GM11168 (cell line): Measurements from ENCODE around the gene TMEM69.
"Not testable (repeated sequence)": the region's sequence is repeated elsewhere in the genome, so short reads cannot be mapped to it uniquely, and the experiment has no call there.

ENCODE experiments used
- in situ Hi-C: fragments of 300-500 bp; cut with MboI; formaldehyde crosslinking; loops from one replicate; pipeline ENCODE4 v1.12.0; 2022; ENCODE audit warnings: low sequenced_read_pairs; ENCODE audit not compliant: unreplicated experiment

TMEM69 gene

GRCh38 chr1:45676553-45676952, 11.4 kb upstream of the TMEM69 start:
- in situ Hi-C loops, result not testable (repeated sequence)

- in situ Hi-C loops, result no loop called here
Observed at GRCh38 chr1:45677751-45678245, 10.2 kb upstream of the TMEM69 start.

- in situ Hi-C loops, result no loop called here
Observed at GRCh38 chr1:45678489-45678888, 9.5 kb upstream of the TMEM69 start.

GRCh38 chr1:45679123-45679522, 8.9 kb upstream of the TMEM69 start:
- in situ Hi-C loops, result no loop called here

- in situ Hi-C loops, result no loop called here
Observed at GRCh38 chr1:45682942-45683341, 5.0 kb upstream of the TMEM69 start.

GRCh38 chr1:45684402-45684801, 3.6 kb upstream of the TMEM69 start:
- in situ Hi-C loops, result no loop called here

- in situ Hi-C loops, result no loop called here
Observed at GRCh38 chr1:45685308-45686014, 2.5 kb upstream of the TMEM69 start.

- in situ Hi-C loops, result no loop called here
Observed at GRCh38 chr1:45686015-45686287, 2.0 kb upstream of the TMEM69 start.

- in situ Hi-C loops, result no loop called here
Observed at GRCh38 chr1:45686288-45687013, 1.5 kb upstream of the TMEM69 start, which contains the start of gene GPBP1L1. Gene GPBP1L1, minus strand, starts transcription at chr1:45686533. Its CDS starts 27,446 bp downstream, at chr1:45659087.

GRCh38 chr1:45687014-45687753, 797 bp upstream of the TMEM69 start:
- in situ Hi-C loops, result no loop called here

GRCh38 chr1:45693811-45694210, 5.8 kb downstream of the TMEM69 start:
- in situ Hi-C loops, result not testable (repeated sequence)

GRCh38 chr1:45694823-45695222, 6.8 kb downstream of the TMEM69 start:
- in situ Hi-C loops, result no loop called here

GRCh38 chr1:45704637-45705036, 16.7 kb downstream of the TMEM69 start:
- in situ Hi-C loops, result no loop called here

- in situ Hi-C loops, result no loop called here
Observed at GRCh38 chr1:45713711-45714110, 25.7 kb downstream of the TMEM69 start.

GRCh38 chr1:45716700-45717099, 28.7 kb downstream of the TMEM69 start:
- in situ Hi-C loops, result no loop called here

- in situ Hi-C loops, result not testable (repeated sequence)
Observed at GRCh38 chr1:45717386-45717785, 29.4 kb downstream of the TMEM69 start.

- in situ Hi-C loops, result no loop called here
Observed at GRCh38 chr1:45718289-45718688, 30.3 kb downstream of the TMEM69 start.

- in situ Hi-C loops, result no loop called here
Observed at GRCh38 chr1:45721207-45721606, 33.2 kb downstream of the TMEM69 start.

GRCh38 chr1:45722809-45723208, 34.8 kb downstream of the TMEM69 start:
- in situ Hi-C loops, result no loop called here

GRCh38 chr1:45723248-45723930, 35.4 kb downstream of the TMEM69 start:
- in situ Hi-C loops, result no loop called here

GRCh38 chr1:45726007-45726406, 38.0 kb downstream of the TMEM69 start:
- in situ Hi-C loops, result not testable (repeated sequence)
